ENCODE data around the gene GPR176. TPM values are rescaled to one million over a fixed set of nuclear protein-coding genes. Genes with fewer than 3 reads are reported as not detected.
"Not testable (repeated sequence)": the region's sequence is repeated elsewhere in the genome, so short reads cannot be mapped to it uniquely, and the experiment has no call there.

GPR176 gene
- total RNA-seq, 2 donors from 2014 or later: 0.07 to 0.14 TPM

- ATAC-seq: no peak
- H3K9me3 Mint-ChIP-seq: no peaks in the 10 kb centered on the region
- H3K4me3 Mint-ChIP-seq: no peak overlapping the region
- no peak for DNase-seq (ENCODE audit: low spot score)
- no peaks in the 10 kb centered on the region for H3K36me3 Mint-ChIP-seq
- H3K27me3 Mint-ChIP-seq: peaks cover 13 to 33% of the 10 kb centered on the region in 2 donors
- no peak overlapping the region for H3K27ac Mint-ChIP-seq
- no peaks in the 10 kb centered on the region for H3K4me1 Mint-ChIP-seq (ENCODE audit: low read depth in 2 of 2)
These were observed 99.9 kb downstream of the GPR176 start for GRCh38 chr15:39820050-39820602.

DNA sequence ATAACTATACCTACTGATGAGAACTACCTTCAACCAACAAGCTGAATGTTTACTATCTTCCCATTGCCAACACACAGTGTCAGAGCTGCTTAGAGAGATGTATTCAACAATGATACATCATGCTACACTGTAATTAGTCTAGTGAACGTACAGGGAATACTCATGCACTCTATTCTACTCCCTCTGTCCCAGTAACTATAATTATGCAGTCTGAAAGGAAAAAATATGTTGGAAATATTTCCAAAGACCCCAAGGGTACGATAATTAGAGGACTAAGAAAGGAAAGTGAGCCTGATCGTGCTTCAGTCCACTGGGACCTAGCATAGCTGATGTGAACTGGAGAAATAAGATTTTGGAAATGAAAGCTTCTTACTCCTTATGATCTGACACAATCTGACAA is 100.5 kb downstream of the GPR176 start:
- Mint-ChIP-seq H3K27me3 (peaks cover 16 to 39% of the 10 kb centered on the region in 2 donors), H3K4me1 (ENCODE audit: low read depth in 2 of 2) (no peaks in the 10 kb centered on the region), H3K36me3 (no peaks in the 10 kb centered on the region), H3K4me3 (no peak overlapping the region), H3K27ac (no peak overlapping the region), H3K9me3 (no peaks in the 10 kb centered on the region)
- DNase-seq (ENCODE audit: low spot score) (no peak), ATAC-seq (no peak)

DNA sequence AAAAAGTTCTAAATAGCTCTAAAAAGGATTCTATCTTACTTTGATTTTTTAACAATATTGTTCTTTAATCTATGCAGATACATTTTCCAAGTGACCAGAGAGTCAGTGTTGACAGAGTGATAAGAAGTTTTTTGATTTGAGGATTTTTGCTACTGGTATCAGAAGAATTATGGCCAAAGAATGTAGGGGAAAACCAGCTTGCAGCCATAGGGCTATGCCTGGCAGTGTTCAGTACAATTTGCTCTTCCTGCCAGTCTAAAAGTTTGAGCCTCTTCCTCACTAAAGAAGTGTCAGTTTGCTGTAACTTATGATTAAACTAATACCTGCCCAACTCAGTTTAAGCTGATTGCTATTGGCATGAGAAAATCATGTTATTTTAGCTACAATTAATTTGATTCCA is 102.2 kb downstream of the GPR176 start:
- no peaks in the 10 kb centered on the region for H3K4me1 Mint-ChIP-seq (ENCODE audit: low read depth in 2 of 2)
- DNase-seq (ENCODE audit: low spot score): no peak
- no peak overlapping the region for H3K4me3 Mint-ChIP-seq
- ATAC-seq: no peak
- H3K9me3 Mint-ChIP-seq: no peaks in the 10 kb centered on the region
- peaks cover 12 to 29% of the 10 kb centered on the region in 2 donors for H3K27me3 Mint-ChIP-seq
- no peak overlapping the region for H3K27ac Mint-ChIP-seq
- no peaks in the 10 kb centered on the region for H3K36me3 Mint-ChIP-seq

DNA sequence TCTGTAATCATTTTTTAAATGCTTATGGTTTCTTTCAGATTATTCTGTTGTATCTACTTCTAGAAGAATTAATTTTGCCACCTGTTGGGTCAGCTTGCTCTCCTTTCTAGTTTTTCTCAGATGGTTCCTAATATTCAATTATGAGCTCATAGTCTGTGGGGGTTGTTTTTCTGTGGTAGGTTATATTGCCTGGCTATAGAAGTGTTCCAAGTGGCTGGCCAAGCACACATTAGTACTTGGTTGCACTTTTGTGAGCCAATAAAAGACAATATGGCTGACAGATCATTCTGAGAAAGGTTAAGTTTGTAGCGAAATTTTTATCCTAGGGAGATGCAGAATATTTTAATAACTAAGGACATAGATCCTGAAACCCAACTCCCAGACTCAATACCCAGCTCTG is 105.6 kb downstream of the GPR176 start:
- no peak for ATAC-seq
- Mint-ChIP-seq H3K4me1 (ENCODE audit: low read depth in 2 of 2) (no peaks in the 10 kb centered on the region), H3K27me3 (peaks cover 14 to 21% of the 10 kb centered on the region in 2 donors), H3K27ac (no peak overlapping the region), H3K4me3 (no peak overlapping the region), H3K36me3 (no peaks in the 10 kb centered on the region), H3K9me3 (no peaks in the 10 kb centered on the region)
- DNase-seq (ENCODE audit: low spot score): no peak

- H3K27me3 Mint-ChIP-seq: peaks cover 23 to 36% of the 10 kb centered on the region in 2 donors
- not testable (repeated sequence) for DNase-seq (ENCODE audit: low spot score); H3K4me3 Mint-ChIP-seq; H3K27ac Mint-ChIP-seq; H3K9me3 Mint-ChIP-seq; H3K4me1 Mint-ChIP-seq (ENCODE audit: low read depth in 2 of 2); ATAC-seq; H3K36me3 Mint-ChIP-seq
These were observed 107.4 kb downstream of the GPR176 start for GRCh38 chr15:39812651-39813050.

DNA sequence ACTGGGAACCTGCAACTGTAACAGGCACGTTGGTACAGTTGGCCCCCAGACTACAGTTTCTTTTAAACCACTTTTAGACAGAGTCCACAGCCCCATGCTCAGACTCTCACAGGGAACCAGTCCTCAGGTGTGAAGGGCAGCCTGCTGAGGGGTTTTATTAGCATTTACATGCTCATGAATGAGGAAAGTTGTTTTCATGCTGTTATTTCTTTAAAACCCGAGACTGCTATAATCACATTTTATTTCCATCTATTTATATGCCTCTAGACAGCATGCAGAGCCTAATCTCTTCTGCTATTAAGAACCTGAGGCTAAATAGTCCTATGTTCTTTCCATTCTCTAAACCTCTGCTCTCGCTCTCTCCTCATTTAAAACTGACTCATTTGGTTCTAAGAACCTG is 111.2 kb downstream of the GPR176 start:
- no peaks in the 10 kb centered on the region for H3K36me3 Mint-ChIP-seq
- peaks cover 17 to 19% of the 10 kb centered on the region in 2 donors for H3K27me3 Mint-ChIP-seq
- no peak for DNase-seq (ENCODE audit: low spot score)
- H3K4me3 Mint-ChIP-seq: no peak overlapping the region
- no peaks in the 10 kb centered on the region for H3K9me3 Mint-ChIP-seq
- no peak overlapping the region for H3K27ac Mint-ChIP-seq
- no peak for ATAC-seq
- H3K4me1 Mint-ChIP-seq (ENCODE audit: low read depth in 2 of 2): no peaks in the 10 kb centered on the region

DNA sequence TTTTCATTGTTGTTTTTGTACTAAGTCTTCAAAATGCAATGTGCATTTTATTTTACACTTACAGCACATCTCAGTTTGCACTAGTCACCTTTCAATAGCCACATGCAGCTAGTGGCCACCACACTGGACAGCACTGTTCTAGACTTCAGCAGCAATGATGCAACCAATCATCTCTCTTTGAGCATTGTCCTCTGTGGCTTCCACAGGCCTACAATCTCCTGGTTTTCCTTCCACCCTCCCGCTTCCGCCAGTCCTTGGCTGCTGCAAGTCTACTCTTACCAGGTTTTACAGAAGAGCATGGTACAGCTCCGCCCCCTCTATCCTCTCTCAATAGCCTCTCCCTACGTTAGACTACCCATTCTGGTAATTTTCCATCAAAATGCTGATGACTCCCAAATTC is 112.3 kb downstream of the GPR176 start:
- Mint-ChIP-seq H3K4me1 (ENCODE audit: low read depth in 2 of 2) (no peaks in the 10 kb centered on the region), H3K27ac (no peak overlapping the region), H3K36me3 (no peaks in the 10 kb centered on the region), H3K9me3 (no peaks in the 10 kb centered on the region), H3K4me3 (no peak overlapping the region), H3K27me3 (peaks cover 19 to 20% of the 10 kb centered on the region in 2 donors)
- DNase-seq (ENCODE audit: low spot score) (no peak), ATAC-seq (no peak)

DNA sequence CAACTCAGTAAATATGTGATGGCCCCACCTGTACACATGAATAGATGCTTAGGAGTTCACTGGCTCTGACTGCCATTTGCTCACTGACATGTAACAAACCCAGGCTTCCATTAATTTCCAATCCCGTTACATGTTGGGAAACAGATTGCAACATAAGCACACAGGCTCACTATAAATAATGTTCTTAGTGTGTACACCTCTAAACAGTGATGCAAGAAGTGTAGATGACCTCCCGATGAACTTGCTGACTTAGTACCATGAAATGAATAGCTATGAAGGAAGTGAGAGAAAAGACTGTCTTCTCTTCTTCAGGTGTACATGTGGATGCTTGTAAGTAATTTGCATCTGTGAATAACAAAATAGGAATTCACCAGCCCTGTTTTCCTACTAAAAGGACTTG is 116.0 kb downstream of the GPR176 start:
- H3K27ac Mint-ChIP-seq: no peak overlapping the region
- H3K4me1 Mint-ChIP-seq (ENCODE audit: low read depth in 2 of 2): no peaks in the 10 kb centered on the region
- no peak for DNase-seq (ENCODE audit: low spot score)
- peaks cover 19 to 25% of the 10 kb centered on the region in 2 donors for H3K27me3 Mint-ChIP-seq
- no peaks in the 10 kb centered on the region for H3K36me3 Mint-ChIP-seq
- no peak for ATAC-seq
- H3K9me3 Mint-ChIP-seq: no peaks in the 10 kb centered on the region
- H3K4me3 Mint-ChIP-seq: no peak overlapping the region

DNA sequence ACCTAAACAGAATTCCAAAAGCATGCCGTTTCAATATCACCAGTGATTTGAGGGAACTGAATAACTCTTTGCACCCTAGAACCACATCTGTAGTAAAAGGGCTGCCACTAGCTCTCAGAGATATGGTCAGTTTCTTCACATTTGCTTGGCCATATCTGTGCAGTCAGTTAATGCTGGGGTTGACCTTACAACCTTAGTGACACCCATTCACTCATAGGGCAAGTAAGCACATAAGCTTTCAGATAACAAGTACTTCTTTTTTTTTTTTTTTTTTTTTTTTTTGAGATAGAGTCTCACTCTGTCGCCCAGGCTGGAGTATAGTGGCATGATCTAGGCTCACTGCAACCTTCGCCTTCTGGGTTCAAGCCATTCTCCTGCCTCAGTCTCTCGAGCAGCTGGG is 117.0 kb downstream of the GPR176 start:
- Mint-ChIP-seq H3K4me3 (no peak overlapping the region), H3K27ac (no peak overlapping the region), H3K36me3 (no peaks in the 10 kb centered on the region), H3K4me1 (ENCODE audit: low read depth in 2 of 2) (no peaks in the 10 kb centered on the region), H3K9me3 (no peaks in the 10 kb centered on the region), H3K27me3 (peaks cover 19% of the 10 kb centered on the region in 2 donors)
- no peak for DNase-seq (ENCODE audit: low spot score)
- no peak for ATAC-seq

GRCh38 chr15:39801641-39802309 is 118.3 kb downstream of the GPR176 start:
- Mint-ChIP-seq H3K36me3 (no peaks in the 10 kb centered on the region), H3K4me1 (ENCODE audit: low read depth in 2 of 2) (no peaks in the 10 kb centered on the region), H3K9me3 (no peaks in the 10 kb centered on the region), H3K27me3 (peaks cover 19 to 25% of the 10 kb centered on the region in 2 donors), H3K27ac (no peak overlapping the region), H3K4me3 (no peak overlapping the region)
- DNase-seq (ENCODE audit: low spot score) (no peak), ATAC-seq (peak; percentile 31 to 52)

GRCh38 chr15:39799552-39800011 is 120.5 kb downstream of the GPR176 start:
- ATAC-seq (no peak), DNase-seq (ENCODE audit: low spot score) (no peak)
- Mint-ChIP-seq H3K36me3 (no peaks in the 10 kb centered on the region), H3K27me3 (peaks cover 33 to 47% of the 10 kb centered on the region in 2 donors), H3K4me3 (no peak overlapping the region), H3K4me1 (ENCODE audit: low read depth in 2 of 2) (no peaks in the 10 kb centered on the region), H3K9me3 (no peaks in the 10 kb centered on the region), H3K27ac (no peak overlapping the region)

DNA sequence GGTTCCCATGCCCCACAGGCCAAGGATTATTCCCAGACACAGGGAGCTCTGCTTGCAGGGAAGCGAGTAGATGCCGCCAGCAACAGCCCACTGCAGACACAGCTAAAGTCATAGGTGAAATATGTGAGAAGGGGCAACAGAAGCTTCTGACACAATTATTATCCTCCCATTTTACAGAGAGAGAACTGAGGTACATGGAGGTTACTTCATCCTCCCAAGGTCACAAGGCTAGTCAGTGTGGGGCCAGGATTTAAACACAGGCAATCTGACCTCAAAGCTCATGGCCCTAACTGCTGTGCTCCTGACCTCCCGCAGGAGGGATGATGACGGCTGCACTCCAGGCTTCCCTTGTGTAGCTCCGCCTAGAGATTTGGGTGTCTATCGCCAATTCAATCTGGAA is 121.7 kb downstream of the GPR176 start:
- H3K9me3 Mint-ChIP-seq: no peaks in the 10 kb centered on the region
- H3K27ac Mint-ChIP-seq: no peak overlapping the region
- H3K4me3 Mint-ChIP-seq: no peak overlapping the region
- DNase-seq (ENCODE audit: low spot score): no peak
- H3K27me3 Mint-ChIP-seq: peaks cover 38 to 54% of the 10 kb centered on the region in 2 donors
- H3K4me1 Mint-ChIP-seq (ENCODE audit: low read depth in 2 of 2): no peaks in the 10 kb centered on the region
- no peak for ATAC-seq
- H3K36me3 Mint-ChIP-seq: no peaks in the 10 kb centered on the region

DNA sequence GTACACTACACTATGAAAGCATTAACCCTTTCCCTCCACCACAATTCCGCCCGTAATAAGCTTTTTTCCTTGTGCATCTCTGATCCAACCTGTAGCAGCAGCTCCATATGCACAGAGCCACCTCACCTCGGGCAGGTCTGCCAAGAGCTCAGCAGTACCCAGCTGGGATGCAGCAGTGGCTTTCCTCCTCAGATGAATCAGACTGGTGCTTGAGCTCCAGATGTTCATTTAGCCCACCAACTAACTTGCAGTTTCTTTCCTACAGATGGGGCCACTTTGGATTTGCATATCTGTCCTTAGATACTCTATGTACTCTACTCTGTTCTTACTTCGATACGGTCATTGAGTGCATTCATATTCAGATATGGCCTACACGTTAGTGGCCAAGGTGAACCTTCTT is 122.7 kb downstream of the GPR176 start:
- no peaks in the 10 kb centered on the region for H3K4me1 Mint-ChIP-seq (ENCODE audit: low read depth in 2 of 2)
- H3K4me3 Mint-ChIP-seq: no peak overlapping the region
- no peak for ATAC-seq

DNA sequence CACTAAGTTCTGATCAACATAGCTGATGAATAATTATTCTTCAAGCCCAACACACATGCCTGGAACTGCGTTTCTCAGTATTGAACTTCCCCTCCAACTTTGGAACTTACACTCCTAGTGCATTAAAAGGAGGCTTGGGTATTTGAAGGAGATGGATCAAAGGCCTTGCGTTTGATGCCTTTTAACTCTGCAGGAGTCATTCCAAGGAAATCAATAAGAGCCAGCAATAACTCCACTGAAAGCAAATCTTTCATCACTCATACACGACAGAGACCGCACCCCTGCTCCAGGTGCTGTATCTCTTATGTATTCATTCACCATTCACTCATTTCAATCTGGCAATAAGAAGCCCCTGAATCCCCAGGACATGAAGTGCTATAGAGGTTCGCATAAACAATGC is 123.5 kb downstream of the GPR176 start:
- DNase-seq (ENCODE audit: low spot score): no peak
- Mint-ChIP-seq H3K4me3 (no peak overlapping the region), H3K27me3 (peaks cover 38 to 64% of the 10 kb centered on the region in 2 donors), H3K27ac (no peak overlapping the region), H3K9me3 (no peaks in the 10 kb centered on the region), H3K36me3 (no peaks in the 10 kb centered on the region), H3K4me1 (ENCODE audit: low read depth in 2 of 2) (no peaks in the 10 kb centered on the region)
- ATAC-seq: no peak

More for the DNA sequence above, 122.7 kb downstream of the GPR176 start:
- Mint-ChIP-seq H3K9me3 (no peaks in the 10 kb centered on the region), H3K27me3 (peaks cover 42 to 64% of the 10 kb centered on the region in 2 donors), H3K36me3 (no peaks in the 10 kb centered on the region), H3K27ac (no peak overlapping the region)
- no peak for DNase-seq (ENCODE audit: low spot score)

Data from natural killer cell treated with Interleukin-12 subunit alpha and Interleukin-12 subunit beta and Interleukin-15 and Interleukin-18, amount 100 ng/mL, for 72 hours (primary cell).